Measurements from ENCODE around the gene EYA3.

- TF ChIP-seq EZH2 (IDR thresholded peaks at IDR 0.05; ENCODE audit: insufficient read depth, low read length), result no peak
- no peak for TF ChIP-seq CTCF (IDR thresholded peaks at IDR 0.05; ENCODE audit: insufficient read depth, low read depth, low read length)
Measured at GRCh38 chr1:28132171-28133167, 44.1 kb upstream of the EYA3 start.
